ENCODE data around the gene SUPT6H. TPM values are rescaled to one million over a fixed set of nuclear protein-coding genes. Genes with fewer than 3 reads are reported as not detected.
"Not testable (repeated sequence)": the region's sequence is repeated elsewhere in the genome, so short reads cannot be mapped to it uniquely, and the experiment has no call there.

SUPT6H gene
- total RNA-seq, 2 experiments from 2014 or later = 80.6 to 85.8 TPM

DNA sequence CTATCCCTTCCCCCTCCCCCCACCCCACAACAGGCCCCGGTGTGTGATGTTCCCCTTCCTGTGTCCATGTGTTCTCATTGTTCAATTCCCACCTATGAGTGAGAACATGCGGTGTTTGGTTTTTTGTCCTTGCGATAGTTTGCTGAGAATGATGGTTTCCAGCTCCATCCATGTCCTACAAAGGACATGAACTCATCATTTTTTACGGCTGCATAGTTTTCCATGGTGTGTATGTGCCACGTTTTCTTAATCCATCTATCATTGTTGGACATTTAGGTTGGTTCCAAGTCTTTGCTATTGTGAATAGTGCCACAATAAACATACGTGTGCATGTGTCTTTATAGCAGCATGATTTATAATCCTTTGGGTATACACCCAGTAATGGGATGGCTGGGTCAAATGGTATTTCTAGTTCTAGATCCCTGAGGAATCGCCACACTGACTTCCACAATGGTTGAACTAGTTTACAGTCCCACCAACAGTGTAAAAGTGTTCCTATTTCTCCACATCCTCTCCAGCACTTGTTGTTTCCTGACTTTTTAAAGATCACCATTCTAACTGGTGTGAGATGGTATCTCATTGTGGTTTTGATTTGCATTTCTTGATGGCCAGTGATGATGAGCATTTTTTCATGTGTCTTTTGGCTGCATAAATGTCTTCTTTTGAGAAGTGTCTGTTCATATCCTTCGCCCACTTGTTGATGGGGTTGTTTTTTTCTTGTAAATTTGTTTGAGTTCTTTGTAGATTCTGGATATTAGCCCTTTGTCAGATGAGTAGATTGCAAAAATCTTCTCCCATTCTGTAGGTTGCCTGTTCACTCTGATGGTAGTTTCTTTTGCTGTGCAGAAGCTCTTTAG, 74.1 kb downstream of the SUPT6H start:
- CTCF ChIA-PET = interaction anchor here (1.2 to 1.5 kb wide), 4 partner anchors 9 to 28 kb away, joined by 4 to 10 read pairs (median 5); partner anchors contain the start of gene TLCD1
- H3K36me3 Mint-ChIP-seq (ENCODE audit: low read depth); H3K27ac Mint-ChIP-seq; H3K9me3 Mint-ChIP-seq (ENCODE audit: low read depth); POLR2A ChIA-PET; H3K4me3 Mint-ChIP-seq; DNase-seq; intact Hi-C loops (cut with DNase I, micrococcal nuclease); H3K27me3 Mint-ChIP-seq; ATAC-seq: not testable (repeated sequence)
- peaks cover 22% of the 10 kb centered on the region for H3K4me1 Mint-ChIP-seq

DNA sequence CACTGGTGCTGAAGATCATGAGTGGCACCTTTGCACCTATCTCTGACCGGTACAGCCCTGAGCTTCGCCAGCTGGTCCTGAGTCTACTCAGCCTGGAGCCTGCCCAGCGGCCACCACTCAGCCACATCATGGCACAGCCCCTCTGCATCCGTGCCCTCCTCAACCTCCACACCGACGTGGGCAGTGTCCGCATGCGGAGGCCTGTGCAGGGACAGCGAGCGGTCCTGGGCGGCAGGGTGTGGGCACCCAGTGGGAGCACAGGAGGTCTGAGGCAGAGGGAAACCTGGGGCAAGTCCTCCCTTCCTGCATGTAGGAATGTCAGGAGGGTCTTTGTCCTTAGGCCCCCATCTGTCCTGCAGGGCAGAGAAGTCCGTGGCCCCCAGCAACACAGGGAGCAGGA, 75.3 kb downstream of the SUPT6H start:
- Mint-ChIP-seq H3K9me3 (ENCODE audit: low read depth) (peaks cover 2% of the 10 kb centered on the region), H3K27me3 (no peaks in the 10 kb centered on the region), H3K4me1 (peaks cover 26% of the 10 kb centered on the region), H3K4me3 (no peak overlapping the region), H3K27ac (no peak overlapping the region), H3K36me3 (ENCODE audit: low read depth) (peaks cover 9% of the 10 kb centered on the region)
- no peak for DNase-seq
- ChIA-PET CTCF (interaction anchor here (1.3 kb wide), 1 partner anchor 10 kb away, joined by 4 read pairs; no protein-coding TSS in a partner anchor), POLR2A (interaction anchor here (0.6 kb wide), 1 partner anchor 26 kb away, joined by 3 read pairs; no protein-coding TSS in a partner anchor)
- intact Hi-C loops (cut with DNase I, micrococcal nuclease) = no loop called here
- ATAC-seq = no peak

DNA sequence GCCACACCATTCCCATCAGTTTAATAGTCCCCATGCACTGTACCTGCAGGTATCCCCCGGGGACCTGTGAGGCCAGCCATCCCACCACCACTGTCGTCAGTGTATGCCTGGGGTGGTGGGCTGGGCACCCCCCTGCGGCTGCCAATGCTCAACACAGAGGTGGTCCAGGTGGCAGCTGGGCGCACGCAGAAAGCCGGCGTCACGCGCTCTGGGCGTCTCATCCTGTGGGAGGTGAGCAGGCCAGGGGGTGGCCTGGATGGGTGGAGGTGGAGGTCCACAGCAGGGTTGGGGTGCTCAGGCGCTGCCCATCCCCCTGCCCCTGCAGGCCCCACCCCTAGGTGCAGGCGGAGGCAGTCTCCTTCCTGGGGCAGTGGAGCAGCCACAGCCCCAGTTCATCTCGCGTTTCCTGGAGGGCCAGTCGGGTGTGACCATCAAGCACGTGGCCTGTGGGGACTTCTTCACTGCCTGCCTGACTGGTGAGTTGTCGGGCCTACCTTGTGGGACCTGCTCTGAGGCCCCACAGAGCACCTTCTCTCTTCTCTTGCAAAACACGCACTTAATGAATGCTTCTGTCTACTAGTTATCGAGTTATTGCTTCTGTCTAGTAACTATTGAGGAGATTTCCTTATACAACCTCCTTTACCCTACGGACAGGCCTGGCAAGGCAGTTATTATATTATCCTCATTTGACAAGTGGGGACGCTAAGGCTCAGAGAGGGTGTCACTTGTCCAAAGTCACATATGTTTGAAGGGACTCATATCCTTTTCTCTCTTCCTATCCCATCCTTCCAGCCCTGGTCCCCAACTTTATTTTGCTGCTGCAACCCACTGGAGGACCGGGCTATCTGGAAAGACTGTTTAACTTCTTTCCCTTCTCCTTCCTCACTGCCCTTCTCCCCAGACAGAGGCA, 76.0 kb downstream of the SUPT6H start:
- H3K27ac Mint-ChIP-seq = peak overlapping the region; percentile 85
- DNase-seq (no peak), ATAC-seq (no peak)
- peaks cover 2% of the 10 kb centered on the region for H3K9me3 Mint-ChIP-seq (ENCODE audit: low read depth)
- peaks cover 9% of the 10 kb centered on the region for H3K36me3 Mint-ChIP-seq (ENCODE audit: low read depth)
- intact Hi-C loops (cut with DNase I, micrococcal nuclease) = no loop called here
- H3K4me3 Mint-ChIP-seq = peak overlapping the region; percentile 2
- POLR2A ChIA-PET = no interaction called here
- CTCF ChIA-PET = interaction anchor here (0.7 to 1.3 kb wide), 2 partner anchors 11 to 92 kb away, joined by 3 to 4 read pairs; no protein-coding TSS in a partner anchor
- no peaks in the 10 kb centered on the region for H3K27me3 Mint-ChIP-seq
- H3K4me1 Mint-ChIP-seq = peaks cover 27% of the 10 kb centered on the region

DNA sequence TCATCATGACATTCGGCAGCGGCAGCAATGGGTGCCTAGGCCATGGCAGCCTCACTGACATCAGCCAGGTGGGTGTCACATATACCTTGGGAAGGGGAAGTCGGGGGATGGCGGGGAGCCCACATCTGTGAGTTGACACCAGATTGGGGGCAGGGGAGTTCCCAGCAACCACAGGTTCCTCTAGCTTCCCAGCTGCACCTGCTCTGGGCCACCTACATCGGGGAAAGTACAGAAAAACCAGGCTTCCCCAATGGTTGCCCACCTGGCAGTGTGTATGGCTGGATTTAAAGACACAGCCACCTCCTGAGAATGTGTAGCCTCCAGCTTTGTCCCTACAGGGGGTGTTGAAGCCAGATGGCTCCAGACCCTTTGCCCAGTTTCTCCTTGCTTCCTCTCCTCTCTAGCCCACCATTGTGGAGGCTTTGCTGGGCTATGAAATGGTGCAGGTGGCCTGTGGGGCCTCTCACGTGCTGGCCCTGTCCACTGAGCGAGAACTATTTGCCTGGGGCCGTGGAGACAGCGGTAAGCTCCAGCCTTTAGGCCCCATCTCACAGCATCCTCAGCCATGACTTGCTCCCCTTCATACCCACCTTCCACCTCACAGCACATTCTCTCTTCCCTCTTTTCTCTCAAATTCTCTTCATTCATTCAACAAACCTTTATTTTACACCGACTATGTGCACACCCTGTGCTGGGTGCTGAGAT, 76.8 kb downstream of the SUPT6H start:
- CTCF ChIA-PET = interaction anchor here (0.7 to 1.0 kb wide), 2 partner anchors 11 to 92 kb away, joined by 3 read pairs; no protein-coding TSS in a partner anchor
- peaks cover 28% of the 10 kb centered on the region for H3K4me1 Mint-ChIP-seq
- H3K27me3 Mint-ChIP-seq = no peaks in the 10 kb centered on the region
- H3K4me3 Mint-ChIP-seq = peak overlapping the region; percentile 10
- peaks cover 2% of the 10 kb centered on the region for H3K9me3 Mint-ChIP-seq (ENCODE audit: low read depth)
- POLR2A ChIA-PET = interaction anchor here (0.8 kb wide), 1 partner anchor 10 kb away, joined by 4 read pairs; the partner anchor contains the start of gene NEK8
- peaks cover 9% of the 10 kb centered on the region for H3K36me3 Mint-ChIP-seq (ENCODE audit: low read depth)
- peak overlapping the region; percentile 85 for H3K27ac Mint-ChIP-seq
- DNase-seq (peak; percentile 68), ATAC-seq (peak; percentile 51)
- intact Hi-C loops (cut with DNase I, micrococcal nuclease) = no loop called here

DNA sequence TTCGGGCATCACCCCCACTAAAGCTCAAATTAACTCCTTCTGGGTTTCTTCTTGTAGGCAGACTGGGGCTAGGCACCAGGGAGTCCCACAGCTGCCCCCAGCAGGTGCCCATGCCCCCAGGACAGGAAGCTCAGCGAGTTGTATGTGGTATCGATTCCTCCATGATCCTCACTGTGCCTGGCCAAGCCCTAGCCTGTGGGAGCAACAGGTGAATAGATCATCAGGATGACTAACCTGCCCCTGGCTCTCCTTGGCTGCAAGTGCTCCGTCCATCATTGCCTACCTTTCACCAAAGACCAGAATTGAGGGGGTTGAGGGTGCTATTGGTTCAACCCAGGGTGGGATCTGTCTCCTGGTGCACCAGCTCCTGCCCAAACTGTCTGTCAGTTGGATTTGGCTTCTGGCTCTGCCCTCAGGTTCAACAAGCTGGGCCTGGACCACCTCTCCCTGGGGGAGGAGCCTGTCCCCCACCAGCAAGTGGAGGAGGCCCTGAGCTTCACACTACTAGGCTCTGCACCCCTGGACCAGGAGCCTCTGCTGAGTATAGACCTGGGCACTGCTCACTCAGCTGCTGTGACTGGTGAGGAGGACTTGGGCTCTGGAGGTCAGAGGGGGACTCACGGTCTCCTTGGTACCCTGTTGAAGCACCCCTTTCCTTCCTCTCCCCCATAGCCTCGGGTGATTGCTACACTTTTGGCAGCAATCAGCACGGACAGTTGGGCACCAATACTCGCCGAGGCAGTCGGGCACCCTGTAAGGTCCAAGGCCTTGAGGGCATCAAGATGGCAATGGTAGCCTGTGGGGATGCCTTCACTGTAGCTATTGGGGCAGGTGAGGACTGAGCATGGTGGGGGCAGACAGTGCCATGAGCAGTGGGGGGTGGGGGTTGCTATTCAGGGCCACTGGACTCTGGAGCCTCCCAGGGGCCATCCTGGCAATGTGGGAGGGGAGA, 78.7 kb downstream of the SUPT6H start:
- POLR2A ChIA-PET = interaction anchor here (0.7 to 1.5 kb wide), 3 partner anchors 12 to 141 kb away, joined by 3 to 5 read pairs (median 4); partner anchors contain the start of gene NEK8
- intact Hi-C loops (cut with DNase I, micrococcal nuclease) = loop anchor here (5.0 kb wide), 2 partner anchors 212 to 827 kb away; partner anchors contain the start of genes PHF12 (in 2 of the 2), ABHD15 (in 1 of the 2) and TP53I13 (in 1 of the 2)

DNA sequence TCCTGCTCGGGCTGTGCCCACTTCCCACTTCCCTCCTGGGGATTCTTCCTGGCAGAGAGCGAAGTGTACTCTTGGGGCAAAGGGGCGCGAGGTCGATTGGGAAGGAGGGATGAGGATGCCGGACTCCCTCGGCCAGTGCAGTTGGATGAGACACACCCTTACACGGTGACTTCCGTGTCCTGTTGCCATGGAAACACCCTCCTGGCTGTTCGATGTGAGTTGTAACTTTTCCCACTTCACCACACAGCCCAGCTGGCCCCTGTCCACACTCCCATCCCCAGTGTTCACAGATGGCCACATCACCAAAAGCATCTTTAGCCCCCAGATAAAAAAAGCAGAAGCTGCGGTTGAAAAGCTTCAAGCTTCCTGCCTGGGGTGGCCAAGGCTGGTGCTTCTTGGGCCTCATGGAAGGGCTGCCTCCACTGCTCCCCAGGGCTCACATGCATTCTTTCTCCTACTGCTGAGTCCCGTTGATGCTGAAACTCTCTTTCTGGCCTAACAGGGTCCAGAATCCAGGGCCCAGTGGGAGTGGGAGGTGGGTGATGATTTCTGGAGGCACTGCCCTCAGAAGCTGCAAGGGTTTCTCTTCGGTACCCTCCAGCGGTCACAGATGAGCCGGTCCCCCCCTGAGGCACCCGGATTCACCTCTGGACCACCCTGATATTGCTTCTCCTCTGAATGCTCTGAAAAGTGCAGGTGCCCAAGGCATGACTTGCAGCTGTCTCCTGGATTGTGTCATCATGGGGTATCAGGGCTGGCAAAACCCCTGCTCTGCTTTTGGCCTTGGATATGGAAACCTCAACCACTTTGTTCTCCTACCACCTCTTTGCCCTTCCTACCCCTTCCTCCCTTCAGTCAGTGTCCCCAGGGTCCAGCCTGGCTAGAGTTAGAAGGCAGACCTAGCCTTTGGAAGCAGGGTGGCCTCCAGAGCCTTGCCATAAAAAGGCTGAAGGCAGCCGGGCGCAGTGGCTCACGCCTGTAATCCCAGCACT, 79.6 kb downstream of the SUPT6H start:
- no peak for ATAC-seq

More for the DNA sequence above, 78.7 kb downstream of the SUPT6H start:
- H3K27me3 Mint-ChIP-seq = no peaks in the 10 kb centered on the region
- CTCF ChIA-PET = interaction anchor here (0.8 to 1.1 kb wide), 4 partner anchors 9 to 69 kb away, joined by 3 to 5 read pairs (median 3); no protein-coding TSS in a partner anchor
- H3K36me3 Mint-ChIP-seq (ENCODE audit: low read depth) = peaks cover 22% of the 10 kb centered on the region
- H3K27ac Mint-ChIP-seq = no peak overlapping the region
- no peak overlapping the region for H3K4me3 Mint-ChIP-seq
- no peak for ATAC-seq
- peaks cover 2% of the 10 kb centered on the region for H3K9me3 Mint-ChIP-seq (ENCODE audit: low read depth)
- DNase-seq = no peak
- peaks cover 28% of the 10 kb centered on the region for H3K4me1 Mint-ChIP-seq

DNA sequence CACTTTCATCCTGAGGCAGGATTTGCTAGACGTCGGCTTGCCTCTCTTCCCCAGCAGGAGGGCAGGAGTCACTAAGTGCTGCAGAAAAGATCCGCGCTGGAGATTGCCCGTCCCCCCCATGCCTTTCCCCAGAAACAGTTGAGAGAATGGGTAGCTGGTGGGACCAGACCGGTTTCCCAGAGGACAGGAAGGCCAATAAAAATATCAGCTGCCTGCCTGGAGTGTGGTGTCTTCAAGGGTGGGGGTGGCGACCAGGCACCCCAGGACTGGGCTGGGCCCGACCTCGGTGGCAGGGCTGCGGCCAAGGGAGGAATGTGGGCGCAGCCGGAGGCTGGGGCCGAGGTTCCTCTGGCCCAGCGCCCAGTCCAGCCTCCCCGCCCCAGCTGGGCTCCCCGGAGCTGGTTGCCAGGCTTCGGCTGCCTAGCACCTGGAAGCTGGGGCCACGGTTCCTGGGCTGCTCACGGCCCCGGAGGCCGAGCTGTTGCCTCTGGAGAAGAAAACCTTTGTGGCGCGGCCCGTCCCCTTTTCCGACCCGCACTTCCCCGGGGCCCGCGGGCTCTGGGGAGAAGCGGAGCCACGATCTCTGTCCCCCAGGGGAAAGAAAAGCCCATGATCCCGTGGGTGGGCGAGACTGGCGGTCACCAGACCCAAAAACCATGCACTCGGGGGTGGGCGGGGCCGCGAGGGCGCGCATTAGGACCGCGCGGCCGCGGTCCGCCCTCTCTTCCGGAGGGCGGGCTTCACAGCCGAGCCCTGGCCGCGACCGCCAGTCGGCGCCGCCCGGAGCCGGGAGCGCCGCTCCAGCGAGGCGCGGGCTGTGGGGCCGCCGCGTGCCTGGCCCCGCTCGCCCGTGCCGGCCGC, 81.5 kb downstream of the SUPT6H start, which contains the start of gene TRAF4:
Gene TRAF4 (plus strand): TSS at position 769 of the 861 bp plus-strand sequence. CDS start 102 bp downstream, outside the sequence.
- Mint-ChIP-seq H3K4me1 (peaks cover 42% of the 10 kb centered on the region), H3K27ac (peak within 1 kb of the TSS; percentile 92), H3K36me3 (ENCODE audit: low read depth) (peaks cover 38% of the 10 kb centered on the region), H3K9me3 (ENCODE audit: low read depth) (peaks cover 2% of the 10 kb centered on the region), H3K4me3 (peak within 1 kb of the TSS; percentile 87), H3K27me3 (no peaks in the 10 kb centered on the region)
- intact Hi-C loops (cut with DNase I, micrococcal nuclease) = loop anchor here (1.0 to 5.0 kb wide), 4 partner anchors 15 to 824 kb away; partner anchors contain the start of genes NEK8 (in 2 of the 2), PHF12 (in 2 of the 2), ABHD15 (in 1 of the 2) and TP53I13 (in 1 of the 2)
- ChIA-PET CTCF (interaction anchor here (0.6 to 11.0 kb wide), 5 partner anchors 8 to 874 kb away, joined by 3 to 294 read pairs (median 6); partner anchors contain the start of genes NEK8, PHF12 and TLCD1), POLR2A (interaction anchor here (0.6 to 9.6 kb wide), 3 partner anchors 17 to 82 kb away, joined by 3 to 111 read pairs (median 4); partner anchors contain the start of genes NEK8, SDF2, SUPT6H and TLCD1)
- DNase-seq = peak; percentile 89
- peak; percentile 91 for ATAC-seq

More for the DNA sequence above, 79.6 kb downstream of the SUPT6H start:
- H3K36me3 Mint-ChIP-seq (ENCODE audit: low read depth) = peaks cover 27% of the 10 kb centered on the region
- no peak overlapping the region for H3K4me3 Mint-ChIP-seq
- POLR2A ChIA-PET = interaction anchor here (0.7 to 1.5 kb wide), 4 partner anchors 11 to 154 kb away, joined by 3 to 5 read pairs (median 4); no protein-coding TSS in a partner anchor
- peaks cover 2% of the 10 kb centered on the region for H3K9me3 Mint-ChIP-seq (ENCODE audit: low read depth)
- H3K27me3 Mint-ChIP-seq = no peaks in the 10 kb centered on the region
- intact Hi-C loops (cut with DNase I, micrococcal nuclease) = loop anchor here (5.0 kb wide), 2 partner anchors 211 to 826 kb away; partner anchors contain the start of genes PHF12 (in 2 of the 2), ABHD15 (in 1 of the 2) and TP53I13 (in 1 of the 2)
- CTCF ChIA-PET = interaction anchor here (1.0 to 2.6 kb wide), 3 partner anchors 8 to 22 kb away, joined by 3 to 9 read pairs (median 3); no protein-coding TSS in a partner anchor
- peak overlapping the region; percentile 19 for H3K27ac Mint-ChIP-seq
- peaks cover 34% of the 10 kb centered on the region for H3K4me1 Mint-ChIP-seq
- no peak for DNase-seq
